ENCODE results near the gene CLDN18. TPM values are rescaled to one million over a fixed set of nuclear protein-coding genes. Genes with fewer than 3 reads are reported as not detected.

The CLDN18 gene
- total and polyA plus RNA-seq, 2 of the 8 experiments (the other 6 are each of a cell fraction or from before 2014, with no cell fraction given), result not detected

GRCh38 chr3:138082992-138083386 lies 73.0 kb downstream of the CLDN18 start:
- no peak for DNase-seq (ENCODE audit: low read depth in 1 of 2, low spot score in 2 of 2)
- no peak overlapping the region for H3K4me2 ChIP-seq (ENCODE audit: insufficient read depth in 1 of 2, low read depth in 2 of 2, low read length in 2 of 2)
- TF ChIP-seq TEAD4 (IDR thresholded peaks at IDR 0.05; ENCODE audit: low read depth, low read length), result no peak
- no peak for TF ChIP-seq HDAC2 (IDR thresholded peaks at IDR 0.05; ENCODE audit: borderline replicate concordance in 1 of 2, low read depth in 2 of 2, low read length in 2 of 2)

More at GRCh38 chr3:138082992-138083386, 73.0 kb downstream of the CLDN18 start:
- Histone ChIP-seq H3K36me3 (ENCODE audit: control insufficient read depth in 2 of 4, insufficient read depth in 4 of 4, low read length in 3 of 4) (peaks cover 5 to 21% (median 10%) of the 10 kb centered on the region in 4 experiments; a peak in 6 of 8 replicates), H3K79me1 (ENCODE audit: low read depth, low read length) (no peaks in the 10 kb centered on the region), H4K91ac (replicated peaks; ENCODE audit: insufficient read length, low read length) (no peak overlapping the region), H3K18ac (ENCODE audit: extremely low read depth, low read length) (no peak overlapping the region), H3K27me3 (replicated peaks in 1 of 4; ENCODE audit: control insufficient read depth in 3 of 4, extremely low read depth in 1 of 4, insufficient read depth in 3 of 4, low read length in 3 of 4) (no peaks in the 10 kb centered on the region), H2AK5ac (ENCODE audit: low read depth, low read length) (no peak overlapping the region), H3K79me2 (ENCODE audit: control insufficient read depth in 1 of 2, insufficient read depth in 2 of 2, low read length in 2 of 2) (no peaks in the 10 kb centered on the region), H3K9me3 (ENCODE audit: insufficient read depth in 2 of 2, low read depth in 1 of 2, low read length in 1 of 2) (no peaks in the 10 kb centered on the region), H2BK5ac (ENCODE audit: low read depth, low read length) (no peak overlapping the region), H3K23ac (ENCODE audit: insufficient read length) (no peak overlapping the region), H2AFZ (ENCODE audit: low read length) (no peak overlapping the region), H2BK15ac (ENCODE audit: low read length) (no peak overlapping the region), H2BK120ac (replicated peaks; ENCODE audit: low read depth, low read length) (no peak overlapping the region), H2BK20ac (ENCODE audit: low read length) (no peak overlapping the region), H3K4me3 (ENCODE audit: extremely low read depth in 1 of 4, insufficient read depth in 2 of 4, low read depth in 3 of 4, low read length in 4 of 4) (no peak overlapping the region), H3K23me2 (ENCODE audit: low read depth, low read length) (no peaks in the 10 kb centered on the region), H3K27ac (ENCODE audit: low read depth, low read length) (no peak overlapping the region), H4K8ac (ENCODE audit: extremely low read depth, insufficient read depth, low read length) (no peak overlapping the region), H4K5ac (ENCODE audit: insufficient read length, low read depth, low read length) (no peak overlapping the region), H3K4me1 (replicated peaks in 1 of 4; ENCODE audit: control insufficient read depth in 3 of 4, insufficient read depth in 4 of 4, low read length in 3 of 4) (no peaks in the 10 kb centered on the region), H2BK12ac (ENCODE audit: low read depth, low read length) (no peak overlapping the region), H3K4ac (replicated peaks; ENCODE audit: insufficient read length, low read depth, low read length) (no peak overlapping the region), H3K56ac (replicated peaks; ENCODE audit: insufficient read length, low read depth, low read length) (no peak overlapping the region), H3K9ac (replicated peaks in 1 of 4; ENCODE audit: extremely low read depth in 1 of 4, low read depth in 3 of 4, low read length in 3 of 4) (no peak overlapping the region), H3K14ac (ENCODE audit: insufficient read length) (no peak overlapping the region), H4K20me1 (replicated peaks in 1 of 2; ENCODE audit: control insufficient read depth in 1 of 2, insufficient read depth in 2 of 2, low read length in 2 of 2) (no peaks in the 10 kb centered on the region)
- POLR2A ChIA-PET (ENCODE audit: partially characterized antibody), result no interaction called here
- FAIRE-seq, result no peak
- CTCF ChIA-PET (ENCODE audit: partially characterized antibody), result interaction anchor here (1.1 to 4.6 kb wide), 11 partner anchors 9 to 41 kb away, joined by 3 to 27 read pairs (median 5); no protein-coding TSS in a partner anchor
